Fibroblast of skin of abdomen (primary cell): ENCODE results near the gene ARRB1.
"Not testable (repeated sequence)": the region's sequence is repeated elsewhere in the genome, so short reads cannot be mapped to it uniquely, and the experiment has no call there.

Experiments
- DNase-seq: peaks from one replicate; pipeline ENCODE4 v3.0.0-alpha.2; 2013

The ARRB1 gene

DNA sequence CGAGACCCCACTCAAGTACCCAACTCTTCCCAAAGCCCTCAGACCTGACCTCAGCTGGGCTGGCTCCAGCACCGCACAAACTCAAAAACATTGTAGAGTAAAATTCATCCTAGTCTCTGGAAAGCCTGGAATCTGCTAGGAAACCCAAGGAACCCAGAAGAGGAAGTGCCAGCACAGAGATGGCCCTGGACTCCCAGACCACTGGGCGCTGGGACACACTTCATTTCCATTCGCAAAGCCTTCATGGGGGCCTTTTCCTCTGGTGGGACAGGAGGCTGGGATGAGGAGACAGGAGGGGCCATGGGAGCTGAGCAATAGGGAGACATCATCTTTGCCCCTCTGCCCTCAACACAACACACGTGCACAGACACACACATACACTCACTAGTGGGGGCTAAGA lies 30.8 kb downstream of the ARRB1 start:
- DNase-seq, result no peak

DNA sequence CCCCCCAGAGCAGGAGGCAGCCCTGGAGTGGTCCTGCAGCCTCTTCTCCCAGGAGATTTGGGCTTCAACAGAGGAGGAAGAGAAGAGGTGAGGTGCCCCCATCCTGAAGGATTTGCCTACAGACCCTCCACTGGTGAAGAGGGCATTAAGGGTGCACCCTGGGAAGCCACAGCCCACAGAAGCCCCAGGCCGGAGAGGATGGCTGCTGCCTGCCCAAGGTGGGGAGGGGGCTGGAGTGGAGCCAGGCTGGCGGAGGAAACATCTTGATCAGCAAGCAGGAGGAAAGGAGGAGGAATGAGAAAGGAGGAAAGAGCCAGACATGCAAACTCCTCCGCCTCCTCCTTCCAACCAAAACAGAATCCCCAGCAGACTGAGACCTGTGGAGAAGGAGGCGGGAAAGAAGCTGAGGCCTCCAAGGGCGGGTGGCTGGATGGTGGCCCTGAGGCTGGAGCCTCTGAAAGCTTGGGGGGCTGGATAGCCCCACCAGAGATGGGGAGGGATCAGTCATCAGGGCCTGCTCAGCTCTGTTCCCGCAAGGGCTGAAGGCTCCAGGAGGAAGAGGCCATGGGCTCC lies 31.3 kb downstream of the ARRB1 start:
- no peak for DNase-seq

- no peak for DNase-seq
These were observed 32.2 kb downstream of the ARRB1 start for GRCh38 chr11:75319035-75319877.

DNA sequence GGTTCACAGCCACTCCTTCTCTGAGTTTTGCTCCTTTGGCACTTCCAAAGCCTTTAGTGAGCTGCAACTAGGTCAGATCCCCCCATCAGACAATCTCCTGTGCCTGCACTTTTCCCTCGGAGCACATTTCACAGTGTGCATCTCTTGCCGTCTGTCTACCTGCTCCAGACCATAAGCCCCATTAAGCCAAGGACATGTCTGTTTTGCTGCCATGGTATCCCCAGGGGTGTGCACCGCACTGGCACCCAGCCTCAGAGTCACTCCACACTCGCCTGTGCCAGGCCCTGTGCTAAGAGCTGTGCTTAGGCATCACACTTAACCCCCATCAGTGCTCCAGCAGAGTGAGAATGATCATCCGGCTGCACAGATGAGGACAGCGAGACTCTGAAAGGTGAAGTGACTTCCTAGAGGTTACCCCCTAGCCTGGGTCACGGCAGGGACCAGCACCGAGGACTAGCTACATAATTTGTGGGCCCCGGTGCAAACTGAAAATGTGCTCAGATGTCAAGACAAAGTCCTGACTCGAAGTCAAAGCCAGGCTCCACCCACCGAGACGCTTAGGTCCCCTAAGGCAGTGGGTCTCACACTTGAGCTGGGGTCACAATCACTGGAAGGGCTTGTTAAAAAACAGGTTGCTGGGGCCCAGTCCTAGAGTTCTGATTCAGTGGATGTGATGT lies 33.9 kb downstream of the ARRB1 start:
- DNase-seq, result no peak

GRCh38 chr11:75315439-75315805 lies 36.0 kb downstream of the ARRB1 start:
- no peak for DNase-seq

- DNase-seq, result no peak
These were observed 36.6 kb downstream of the ARRB1 start for GRCh38 chr11:75314771-75315438.

- DNase-seq, result peak; percentile 48
These were observed 37.8 kb downstream of the ARRB1 start for GRCh38 chr11:75313513-75314272.

GRCh38 chr11:75312346-75312745 lies 39.1 kb downstream of the ARRB1 start:
- DNase-seq, result no peak

DNA sequence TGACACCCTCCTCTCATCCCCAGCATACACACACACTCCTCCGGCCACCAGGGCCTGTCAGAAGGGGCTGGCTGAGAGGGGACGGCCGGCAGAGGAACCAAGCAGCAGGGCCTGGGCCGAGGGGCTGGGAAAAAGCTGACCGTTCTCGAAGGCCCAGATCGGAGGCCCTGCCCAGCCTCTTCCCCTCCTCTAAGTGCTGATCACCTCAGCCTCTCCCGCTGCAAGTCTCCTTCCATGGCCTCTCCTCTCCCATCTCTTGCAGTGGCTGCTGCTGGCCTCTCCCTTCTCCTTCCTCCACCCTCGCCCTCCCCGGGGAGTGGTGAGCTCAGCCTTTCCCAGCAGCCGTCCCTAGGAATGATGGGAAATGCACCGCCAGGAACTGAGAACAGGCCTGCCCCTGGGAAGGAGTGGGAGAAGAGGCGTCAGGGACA lies 39.6 kb downstream of the ARRB1 start:
- peak; percentile 44 for DNase-seq

- no peak for DNase-seq
These were observed 42.5 kb downstream of the ARRB1 start for GRCh38 chr11:75308986-75309385.

GRCh38 chr11:75308116-75308515 lies 43.3 kb downstream of the ARRB1 start:
- no peak for DNase-seq

- no peak for DNase-seq
These were observed 44.4 kb downstream of the ARRB1 start for GRCh38 chr11:75307058-75307457.

GRCh38 chr11:75306529-75306928 lies 44.9 kb downstream of the ARRB1 start:
- DNase-seq, result no peak

- no peak for DNase-seq
These were observed 45.5 kb downstream of the ARRB1 start for GRCh38 chr11:75305993-75306392.

DNA sequence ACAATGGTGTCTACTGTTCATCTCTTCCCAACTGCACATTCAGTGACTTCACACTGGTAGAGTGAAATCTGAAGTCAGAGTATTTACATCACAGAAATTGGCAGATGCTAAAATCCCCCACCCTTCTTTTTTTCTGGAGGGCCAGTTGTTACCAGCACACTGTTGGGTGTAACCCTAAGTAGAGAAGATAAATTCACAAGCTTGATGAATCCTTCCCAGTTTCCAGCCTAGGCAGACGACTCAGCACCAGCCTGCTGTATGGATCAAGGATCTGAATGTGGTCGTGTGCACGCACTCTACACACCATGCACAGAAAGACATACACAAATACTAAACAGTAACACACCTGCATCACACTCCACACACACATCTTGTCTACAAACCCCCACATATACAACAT lies 46.0 kb downstream of the ARRB1 start:
- DNase-seq, result no peak

- not testable (repeated sequence) for DNase-seq
These were observed 46.5 kb downstream of the ARRB1 start for GRCh38 chr11:75304941-75305340.

- no peak for DNase-seq
These were observed 47.8 kb downstream of the ARRB1 start for GRCh38 chr11:75303544-75304224.

DNA sequence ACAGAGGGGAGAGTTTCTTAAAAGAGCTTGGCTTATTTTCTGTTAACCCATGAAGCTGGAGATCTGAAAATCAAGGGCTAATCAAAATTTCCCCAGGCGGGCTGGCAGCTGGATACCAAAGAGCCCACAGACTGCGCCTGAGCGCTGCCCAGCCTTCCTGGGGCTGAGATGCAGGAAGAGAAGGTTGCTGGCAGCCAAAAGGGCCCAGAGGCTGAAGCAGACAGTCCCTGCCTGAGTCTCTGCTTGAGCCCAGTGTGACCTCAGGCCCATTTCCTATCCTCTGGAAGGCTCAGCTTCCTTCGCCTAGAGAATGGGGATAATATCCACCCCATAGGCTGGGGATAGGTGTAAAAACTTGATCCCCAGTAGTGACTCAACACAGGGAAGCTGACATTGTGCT lies 49.1 kb downstream of the ARRB1 start:
- DNase-seq, result no peak

DNA sequence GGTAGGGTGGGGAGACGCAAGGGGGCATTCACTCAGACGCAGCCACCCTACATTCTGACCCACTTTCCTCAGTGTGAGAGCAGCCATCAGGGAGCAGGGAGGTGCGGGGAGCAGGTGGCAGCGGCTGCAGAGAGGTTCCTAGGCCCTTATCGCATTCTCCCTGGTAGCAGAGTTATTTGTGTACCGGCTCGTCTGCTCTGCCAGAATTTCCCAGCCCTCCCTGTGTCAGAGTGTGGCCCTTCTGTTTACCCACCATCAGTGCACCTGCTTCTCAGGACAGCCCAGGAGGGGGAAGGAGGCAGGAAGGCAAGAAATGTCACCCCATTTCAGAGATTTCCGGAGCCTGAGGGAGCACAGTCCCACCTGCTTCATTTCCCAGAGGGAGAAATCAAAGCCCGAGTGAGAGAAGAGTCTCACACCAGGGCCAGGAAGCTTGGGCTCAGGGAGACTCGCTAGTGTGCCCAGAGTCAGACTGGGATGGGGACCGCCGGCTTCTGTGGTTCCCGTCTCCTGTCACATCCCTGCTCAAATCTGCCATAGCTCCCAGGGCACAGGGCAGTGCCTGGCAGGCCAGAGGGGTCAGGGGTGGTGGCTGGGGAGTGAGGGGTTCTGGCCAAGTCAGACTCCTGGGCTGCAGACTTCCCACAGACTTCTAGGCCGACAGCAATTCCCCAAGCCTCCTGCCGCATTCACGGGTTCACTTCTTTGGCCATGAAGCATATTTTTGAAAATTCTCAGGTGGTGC lies 49.7 kb downstream of the ARRB1 start:
- no peak for DNase-seq

DNA sequence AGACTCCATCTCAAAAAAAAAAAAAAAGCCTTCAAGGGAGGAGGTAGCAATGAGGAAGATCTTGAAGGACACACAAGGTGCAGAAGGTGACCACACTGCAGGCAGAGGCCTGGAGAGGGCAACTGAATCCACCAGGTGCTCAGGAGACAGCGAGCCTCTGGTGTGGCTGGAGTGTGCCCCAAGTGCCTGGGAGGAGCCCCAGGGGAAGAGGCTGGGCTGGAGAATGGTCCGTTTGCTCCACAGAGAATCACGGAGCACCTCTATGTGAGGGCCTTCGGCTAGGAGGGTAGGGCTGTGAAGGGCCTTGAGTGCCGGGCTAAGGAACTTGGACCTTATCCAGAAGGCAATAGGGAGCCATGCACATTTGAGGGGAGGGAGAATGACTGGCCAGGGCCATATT lies 50.3 kb downstream of the ARRB1 start:
- DNase-seq, result no peak

DNA sequence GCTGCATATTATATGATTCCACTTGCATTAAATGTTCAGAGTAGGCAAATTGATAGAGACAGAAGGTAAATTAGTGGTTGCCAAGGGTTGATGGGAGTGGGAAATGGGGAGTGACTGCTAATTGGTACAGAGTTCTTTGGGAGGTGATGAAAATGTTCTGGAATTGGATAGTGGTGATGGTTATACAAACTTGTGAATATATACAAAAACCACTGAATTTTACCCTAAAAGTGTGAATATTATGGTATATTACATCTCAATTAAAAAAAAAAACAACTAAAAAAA lies 52.5 kb downstream of the ARRB1 start:
- DNase-seq, result no peak
